GM19238 (cell line): Measurements from ENCODE around the gene SERPINA3.
"Not testable (repeated sequence)": the region's sequence is repeated elsewhere in the genome, so short reads cannot be mapped to it uniquely, and the experiment has no call there.

Experiments used
- DNase-seq: peaks from one replicate; pipeline ENCODE4 v3.0.0; 2011; ENCODE audit warnings: low spot score; ENCODE audit not compliant: insufficient read length

The SERPINA3 gene

GRCh38 chr14:94631536-94632304, 19.5 kb downstream of the SERPINA3 start:
- DNase-seq, result no peak

DNA sequence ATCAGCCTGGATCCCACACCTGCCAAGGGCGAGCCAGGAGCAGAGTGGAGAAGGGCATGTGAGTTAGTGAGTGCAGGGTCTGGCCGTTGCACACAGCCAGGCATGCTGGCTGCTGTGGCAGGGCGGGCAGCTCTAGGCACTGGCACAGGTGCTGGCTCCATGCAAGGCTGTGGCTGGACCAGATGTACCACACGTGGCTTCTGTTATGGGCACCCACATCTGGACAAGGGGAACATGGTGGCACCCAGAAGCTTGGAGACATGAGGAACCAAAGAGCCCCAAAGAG, 20.1 kb downstream of the SERPINA3 start:
- no peak for DNase-seq

GRCh38 chr14:94633121-94633520, 20.9 kb downstream of the SERPINA3 start:
- no peak for DNase-seq

GRCh38 chr14:94635154-94635553, 23.0 kb downstream of the SERPINA3 start:
- DNase-seq, result no peak

GRCh38 chr14:94636744-94637412, 24.7 kb downstream of the SERPINA3 start:
- no peak for DNase-seq

- DNase-seq, result not testable (repeated sequence)
Measured at GRCh38 chr14:94637814-94638213, 25.6 kb downstream of the SERPINA3 start.

GRCh38 chr14:94638339-94638738, 26.1 kb downstream of the SERPINA3 start:
- no peak for DNase-seq

DNA sequence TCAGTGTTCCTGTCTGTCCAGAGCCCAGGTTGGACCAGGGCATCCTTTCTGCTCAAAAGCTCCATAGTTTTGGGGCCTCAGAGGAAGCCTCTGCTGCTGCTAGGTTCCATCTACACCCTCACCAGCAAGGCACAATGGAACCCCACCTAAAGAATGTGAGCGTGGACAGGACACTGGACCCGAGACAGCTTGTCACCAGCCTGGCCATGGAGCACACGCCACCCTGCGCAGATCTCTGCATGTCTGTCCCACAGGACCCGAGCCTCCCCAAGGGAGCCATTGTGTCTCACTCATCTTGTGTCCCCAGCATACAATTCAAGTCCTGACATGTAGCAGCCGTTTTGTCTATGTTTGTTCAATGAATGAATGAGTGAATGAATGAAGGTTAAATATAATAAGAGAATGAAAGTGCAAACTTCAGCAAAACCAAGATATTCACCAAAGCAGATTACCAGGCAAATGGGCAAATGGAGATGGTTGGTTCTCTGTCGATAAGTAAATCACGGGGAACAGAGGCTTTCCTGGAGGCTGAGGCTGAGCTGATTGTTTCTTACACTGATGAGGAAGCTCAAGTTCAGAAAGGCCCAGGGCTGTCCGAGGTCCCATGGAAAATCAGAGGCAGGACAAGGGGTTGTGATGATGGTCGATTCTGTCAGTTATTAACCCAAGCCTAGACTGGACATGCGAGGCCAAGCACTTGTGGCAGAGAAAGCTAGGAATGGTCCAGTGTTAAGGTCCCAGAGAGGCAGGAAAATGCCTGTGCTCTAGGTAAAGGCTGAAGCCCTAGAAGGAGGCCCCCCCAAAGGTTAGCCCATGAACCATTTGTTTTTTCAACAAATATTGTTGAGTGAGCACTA, 27.0 kb downstream of the SERPINA3 start:
- no peak for DNase-seq

- no peak for DNase-seq
Measured at GRCh38 chr14:94640721-94641631, 28.8 kb downstream of the SERPINA3 start.

DNA sequence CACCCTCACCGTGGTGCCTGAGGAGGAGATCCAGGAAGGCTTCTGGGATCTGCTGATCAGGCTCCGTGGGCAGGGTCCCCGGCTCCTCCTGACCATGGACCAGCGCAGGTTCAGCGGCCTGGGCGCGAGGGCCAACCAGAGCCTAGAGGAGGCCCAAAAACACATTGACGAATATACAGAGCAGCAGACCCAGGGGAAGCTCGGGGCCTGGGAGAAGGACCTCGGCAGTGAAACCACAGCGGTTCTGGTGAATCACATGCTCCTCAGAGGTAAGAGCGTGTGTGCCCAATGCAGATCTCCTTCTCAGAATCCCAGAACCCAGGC, 29.4 kb downstream of the SERPINA3 start:
- no peak for DNase-seq

DNA sequence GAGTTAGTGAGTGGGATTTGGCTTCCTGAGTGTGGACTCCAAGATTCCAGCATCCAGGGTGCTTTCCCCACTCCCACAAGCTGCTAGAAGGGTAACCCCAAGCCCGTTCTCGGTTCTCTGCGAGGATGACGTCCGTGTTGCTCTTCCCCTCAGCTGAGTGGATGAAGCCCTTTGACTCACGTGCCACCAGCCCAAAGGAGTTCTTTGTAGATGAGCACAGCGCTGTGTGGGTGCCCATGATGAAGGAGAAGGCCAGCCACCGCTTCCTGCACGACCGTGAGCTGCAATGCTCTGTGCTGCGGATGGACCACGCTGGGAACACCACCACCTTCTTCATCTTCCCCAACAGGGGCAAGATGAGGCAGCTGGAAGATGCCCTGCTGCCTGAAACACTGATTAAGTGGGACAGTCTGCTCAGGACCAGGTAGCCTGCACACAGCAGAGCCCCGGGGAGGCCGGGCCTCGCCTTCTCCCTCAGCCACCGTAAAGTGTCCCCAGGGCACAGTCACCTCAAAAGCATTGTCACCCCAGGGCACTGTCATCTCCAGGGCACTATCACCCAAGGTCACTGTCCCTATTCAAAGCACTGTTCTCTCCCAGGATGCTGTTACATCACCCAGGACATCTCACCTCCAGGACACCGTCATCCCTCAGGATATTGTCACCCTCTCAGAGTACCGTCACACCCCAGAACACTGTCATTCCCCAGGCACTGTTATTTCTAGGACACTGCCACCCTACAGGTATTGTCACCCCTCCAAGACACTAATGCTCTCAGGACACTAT, 31.3 kb downstream of the SERPINA3 start:
- no peak for DNase-seq

- DNase-seq, result no peak
Measured at GRCh38 chr14:94644102-94644535, 31.9 kb downstream of the SERPINA3 start.

GRCh38 chr14:94646066-94646465, 33.9 kb downstream of the SERPINA3 start:
- DNase-seq, result no peak

DNA sequence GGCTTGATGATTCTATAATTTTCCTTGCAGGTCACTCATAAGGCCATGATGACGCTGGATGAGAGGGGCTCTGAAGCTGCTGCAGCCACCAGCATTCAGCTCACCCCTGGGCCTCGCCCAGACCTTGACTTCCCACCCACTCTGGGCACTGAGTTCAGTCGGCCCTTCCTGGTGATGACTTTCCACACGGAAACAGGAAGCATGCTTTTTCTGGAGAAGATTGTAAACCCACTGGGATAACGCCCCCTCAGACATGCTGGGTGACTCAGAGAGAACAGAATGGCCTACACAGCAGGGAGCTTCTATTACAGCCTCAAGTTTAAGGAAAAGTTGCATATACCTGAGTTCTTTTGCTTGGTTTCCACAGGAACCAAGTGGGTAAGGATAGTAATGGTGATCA, 34.3 kb downstream of the SERPINA3 start:
- DNase-seq, result no peak

- no peak for DNase-seq
Measured at GRCh38 chr14:94648801-94649200, 36.6 kb downstream of the SERPINA3 start.

DNA sequence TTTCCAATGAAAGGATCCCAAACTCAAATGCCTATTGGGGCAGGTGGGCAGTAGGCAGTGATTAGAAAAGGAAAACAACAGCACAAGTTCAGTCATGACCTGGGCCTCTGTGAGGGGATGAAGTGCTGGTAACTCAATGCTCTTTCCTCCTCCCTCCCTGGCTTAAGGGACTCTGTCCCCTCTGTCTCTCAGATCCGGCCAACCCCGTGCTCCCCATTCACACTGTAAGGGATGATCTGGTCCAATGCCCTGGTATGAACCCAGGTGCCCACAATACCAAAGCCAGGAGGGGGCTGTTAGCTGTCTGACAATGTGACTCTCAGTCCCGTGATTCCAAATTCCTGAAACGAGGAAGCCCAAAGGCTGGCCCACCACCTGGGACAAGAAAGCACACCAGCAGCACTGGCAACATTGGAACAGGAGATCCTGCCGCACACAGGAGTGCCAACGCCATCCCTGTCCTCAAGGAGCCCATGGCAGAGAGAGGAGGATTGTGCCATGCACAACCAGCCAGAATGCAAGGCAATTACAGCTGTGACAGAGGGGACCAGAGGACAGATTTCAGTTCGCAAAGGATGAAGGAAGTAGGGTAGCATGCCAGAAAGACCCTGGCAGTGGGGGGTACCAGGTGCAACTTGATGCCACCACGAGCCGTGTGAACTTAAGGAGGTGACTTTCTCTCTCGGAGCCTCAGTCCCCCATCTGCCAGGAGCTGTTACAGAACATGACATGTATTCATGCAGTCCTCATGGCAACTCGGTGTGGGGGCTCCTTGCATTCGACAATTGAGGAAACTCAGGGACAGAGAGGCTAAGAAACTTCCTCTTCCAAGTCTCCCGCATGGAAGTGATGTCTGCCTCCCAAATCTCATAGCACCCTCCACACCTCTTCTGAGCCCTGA, 37.6 kb downstream of the SERPINA3 start:
- DNase-seq, result no peak

DNA sequence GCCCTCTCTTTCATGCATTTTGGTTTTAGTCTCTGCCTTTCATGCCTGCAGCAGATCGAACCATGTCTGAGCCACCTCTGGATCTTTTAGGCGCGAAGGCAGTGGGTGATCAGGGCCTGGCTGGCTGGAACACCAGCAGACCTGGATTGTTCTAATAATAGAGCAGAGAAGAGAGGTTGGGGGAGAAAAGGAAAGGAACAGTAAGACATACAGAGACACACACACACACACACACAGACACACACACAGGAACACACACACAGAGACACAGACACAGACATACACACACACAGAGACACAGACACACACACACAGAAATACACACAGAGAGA, 38.2 kb downstream of the SERPINA3 start:
- DNase-seq, result no peak

DNA sequence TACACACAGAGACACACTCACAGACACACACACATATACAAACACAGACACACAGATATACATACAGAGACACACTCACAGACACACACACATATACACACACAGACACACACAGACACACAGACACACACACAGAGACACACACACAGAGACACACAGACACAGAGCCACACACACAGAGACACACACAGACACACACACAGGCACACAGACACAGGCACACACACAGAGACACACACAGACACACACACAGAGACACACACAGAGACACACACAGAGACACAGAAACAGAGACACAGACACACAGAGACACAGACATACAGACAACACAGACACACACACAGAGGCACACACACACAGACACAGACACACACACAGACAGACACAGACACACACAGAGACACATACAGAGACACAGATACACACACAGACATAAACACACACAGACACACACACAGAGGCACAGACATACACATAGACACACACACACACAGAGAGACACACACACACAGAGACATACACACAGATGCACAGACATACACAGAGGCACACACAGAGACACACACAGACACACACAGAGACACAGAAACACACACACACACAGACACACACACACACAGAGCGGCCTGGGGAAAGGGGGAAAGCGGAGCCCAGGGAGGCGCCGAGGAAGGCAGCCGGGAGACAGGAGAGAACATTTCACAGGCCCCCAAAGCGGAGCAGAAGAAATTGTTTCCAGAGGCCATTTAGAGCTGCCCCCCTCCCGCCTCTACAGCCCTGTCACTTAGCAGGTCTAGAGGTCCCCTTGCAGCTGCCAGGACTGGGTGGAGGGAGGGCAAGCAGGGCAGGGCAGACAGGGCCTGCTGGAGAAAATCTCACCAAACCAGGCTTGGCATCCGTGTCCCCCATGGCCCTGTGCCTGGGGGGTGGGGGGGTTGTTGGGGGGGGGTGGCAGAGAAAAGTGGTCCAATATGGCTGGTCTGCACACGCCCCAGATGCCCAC, 38.9 kb downstream of the SERPINA3 start:
- DNase-seq, result no peak
